Renal cortical epithelial cell (primary cell): ENCODE data around the gene SLC25A11. TPM values are rescaled to one million over a fixed set of nuclear protein-coding genes. Genes with fewer than 3 reads are reported as not detected.

ENCODE experiments used
- DNase-seq: peaks from one replicate; pipeline ENCODE4 v3.0.0-alpha.2; 2011; ENCODE audit warnings: low read depth
- total RNA-seq: library from RNA; depleted of rRNA; stranded (reverse); fragments of >200 nt; gene quantifications from 2 replicates; pipeline ENCODE4 v1.2.3, GENCODE V29; 2014

The SLC25A11 gene
- 40.1 and 56.2 TPM in 2 replicates for total RNA-seq

GRCh38 chr17:4939796-4940554 lies at the start of gene SLC25A11, which contains the start of gene RNF167:
SLC25A11 (minus strand) TSS chr17:4940046; CDS start chr17:4939910, 136 bp downstream.
RNF167 (plus strand) TSS chr17:4940268; CDS start chr17:4940910, 642 bp downstream.
- peak; percentile 99 for DNase-seq

GRCh38 chr17:4987767-4988567 lies 48.1 kb upstream of the SLC25A11 start:
- DNase-seq = no peak

GRCh38 chr17:4986951-4987766 lies 47.3 kb upstream of the SLC25A11 start, which contains the start of gene CAMTA2:
CAMTA2 (minus strand) TSS chr17:4987675; CDS start chr17:4986222, 1,453 bp downstream.
- peak; percentile 36 for DNase-seq

GRCh38 chr17:4986403-4986802 lies 46.6 kb upstream of the SLC25A11 start:
- no peak for DNase-seq

- DNase-seq = no peak
Measured at GRCh38 chr17:4982305-4982704, 42.5 kb upstream of the SLC25A11 start.

GRCh38 chr17:4980644-4981216 lies 40.9 kb upstream of the SLC25A11 start:
- peak; percentile 45 for DNase-seq

- DNase-seq = no peak
Measured at GRCh38 chr17:4978726-4979125, 38.9 kb upstream of the SLC25A11 start.

- no peak for DNase-seq
Measured at GRCh38 chr17:4974115-4974670, 34.3 kb upstream of the SLC25A11 start.

GRCh38 chr17:4973256-4974114 lies 33.6 kb upstream of the SLC25A11 start:
- DNase-seq = no peak

- no peak for DNase-seq
Measured at GRCh38 chr17:4972752-4973151, 32.9 kb upstream of the SLC25A11 start.

GRCh38 chr17:4972322-4972721 lies 32.5 kb upstream of the SLC25A11 start:
- no peak for DNase-seq

GRCh38 chr17:4971826-4972225 lies 32.0 kb upstream of the SLC25A11 start:
- no peak for DNase-seq

GRCh38 chr17:4970273-4970672 lies 30.4 kb upstream of the SLC25A11 start:
- DNase-seq = no peak

- DNase-seq = no peak
Measured at GRCh38 chr17:4969551-4970173, 29.8 kb upstream of the SLC25A11 start.

- peak; percentile 97 for DNase-seq
Measured at GRCh38 chr17:4969047-4969550, 29.3 kb upstream of the SLC25A11 start.

GRCh38 chr17:4968486-4969046 lies 28.7 kb upstream of the SLC25A11 start:
- peak; percentile 64 for DNase-seq

- DNase-seq = peak; percentile 87
Measured at GRCh38 chr17:4967539-4968485, 28.0 kb upstream of the SLC25A11 start, which contains the start of gene SPAG7. SPAG7 (minus strand) TSS chr17:4967817; CDS start chr17:4967804, 13 bp downstream.
